HG03025 (cell line): ENCODE results near the gene NKG7.

Experiments used
- ATAC-seq: cut with Tn5 transposase; IDR thresholded peaks from one replicate; pipeline ENCODE4 v1.9.1; 2021; ENCODE audit warnings: mild to moderate bottlenecking, moderate library complexity; ENCODE audit not compliant: unreplicated experiment, low FRiP score

The NKG7 gene

GRCh38 chr19:51339687-51340656, 32.5 kb downstream of the NKG7 start:
- peak; percentile 56 for ATAC-seq

- ATAC-seq = peak; percentile 5
Observed at GRCh38 chr19:51339313-51339686, 33.2 kb downstream of the NKG7 start.

- ATAC-seq = peak; percentile 44
Observed at GRCh38 chr19:51338563-51339312, 33.7 kb downstream of the NKG7 start.

GRCh38 chr19:51337861-51338562, 34.4 kb downstream of the NKG7 start:
- ATAC-seq = no peak

- no peak for ATAC-seq
Observed at GRCh38 chr19:51337141-51337860, 35.2 kb downstream of the NKG7 start.

GRCh38 chr19:51333836-51334460, 38.5 kb downstream of the NKG7 start:
- ATAC-seq = no peak

GRCh38 chr19:51331716-51332115, 40.7 kb downstream of the NKG7 start:
- no peak for ATAC-seq

- no peak for ATAC-seq
Observed at GRCh38 chr19:51331193-51331592, 41.3 kb downstream of the NKG7 start.

GRCh38 chr19:51330366-51330765, 42.1 kb downstream of the NKG7 start:
- no peak for ATAC-seq

- ATAC-seq = no peak
Observed at GRCh38 chr19:51329411-51329810, 43.0 kb downstream of the NKG7 start.

GRCh38 chr19:51327066-51328001, 45.1 kb downstream of the NKG7 start:
- no peak for ATAC-seq

GRCh38 chr19:51326216-51327065, 46.0 kb downstream of the NKG7 start:
- no peak for ATAC-seq

- ATAC-seq = no peak
Observed at GRCh38 chr19:51325161-51325976, 47.1 kb downstream of the NKG7 start.

GRCh38 chr19:51324167-51324481, 48.3 kb downstream of the NKG7 start:
- no peak for ATAC-seq

GRCh38 chr19:51323481-51324166, 48.8 kb downstream of the NKG7 start:
- no peak for ATAC-seq

- ATAC-seq = no peak
Observed at GRCh38 chr19:51321799-51322198, 50.7 kb downstream of the NKG7 start.
